ENCODE data around the gene RGS12.

The RGS12 gene

GRCh38 chr4:3247399-3248177 lies 45.2 kb upstream of the RGS12 start:
- TF ChIP-seq CTCF (conservative IDR thresholded peaks at IDR 0.05; ENCODE audit: control insufficient read depth, insufficient read depth, low read depth, low read length): no peak
- DNase-seq (ENCODE audit: low read depth): no peak
- H3K4me3 ChIP-seq (ENCODE audit: control insufficient read depth, low read depth, low read length): no peak overlapping the region

GRCh38 chr4:3248178-3248480 lies 44.7 kb upstream of the RGS12 start:
- DNase-seq (ENCODE audit: low read depth): no peak
- H3K4me3 ChIP-seq (ENCODE audit: control insufficient read depth, low read depth, low read length): no peak overlapping the region
- TF ChIP-seq CTCF (conservative IDR thresholded peaks at IDR 0.05; ENCODE audit: control insufficient read depth, insufficient read depth, low read depth, low read length): no peak

- no peak for TF ChIP-seq CTCF (conservative IDR thresholded peaks at IDR 0.05; ENCODE audit: control insufficient read depth, insufficient read depth, low read depth, low read length)
- H3K4me3 ChIP-seq (ENCODE audit: control insufficient read depth, low read depth, low read length): no peak within 1 kb of the TSS
- DNase-seq (ENCODE audit: low read depth): peak; percentile 51
These were observed 43.8 kb upstream of the RGS12 start, which contains the start of gene MSANTD1 for GRCh38 chr4:3248811-3249661. MSANTD1 (plus strand) TSS chr4:3249159; CDS start chr4:3249223, 64 bp downstream.

GRCh38 chr4:3249711-3250437 lies 42.9 kb upstream of the RGS12 start:
- TF ChIP-seq CTCF (conservative IDR thresholded peaks at IDR 0.05; ENCODE audit: control insufficient read depth, insufficient read depth, low read depth, low read length): no peak
- DNase-seq (ENCODE audit: low read depth): no peak
- no peak overlapping the region for H3K4me3 ChIP-seq (ENCODE audit: control insufficient read depth, low read depth, low read length)

- H3K4me3 ChIP-seq (ENCODE audit: control insufficient read depth, low read depth, low read length): no peak overlapping the region
- no peak for TF ChIP-seq CTCF (conservative IDR thresholded peaks at IDR 0.05; ENCODE audit: control insufficient read depth, insufficient read depth, low read depth, low read length)
- no peak for DNase-seq (ENCODE audit: low read depth)
These were observed 42.3 kb upstream of the RGS12 start for GRCh38 chr4:3250438-3250955.

GRCh38 chr4:3250956-3251690 lies 41.7 kb upstream of the RGS12 start:
- TF ChIP-seq CTCF (conservative IDR thresholded peaks at IDR 0.05; ENCODE audit: control insufficient read depth, insufficient read depth, low read depth, low read length): no peak
- DNase-seq (ENCODE audit: low read depth): no peak
- no peak overlapping the region for H3K4me3 ChIP-seq (ENCODE audit: control insufficient read depth, low read depth, low read length)
